ENCODE measurements around the gene BLVRA. TPM values are rescaled to one million over a fixed set of nuclear protein-coding genes. Genes with fewer than 3 reads are reported as not detected.

The BLVRA gene
- total and polyA plus RNA-seq, 10 of the 15 experiments (the other 5 are each of a cell fraction or from before 2014, with no cell fraction given): 63.3 to 198 (median 102) TPM

GRCh38 chr7:43735802-43736603 lies 22.5 kb upstream of the BLVRA start (continued):
- no peak for TF ChIP-seq SIX5 (IDR thresholded peaks at IDR 0.05; ENCODE audit: low read depth, low read length, severe bottlenecking)
- TF ChIP-seq RAD21 (IDR thresholded peaks at IDR 0.05; ENCODE audit: insufficient read depth, low read depth, low read length): 0 out of 2 replicates have a peak, but pooled peaks have one; percentile 1
- TF ChIP-seq NFXL1 (IDR thresholded peaks at IDR 0.05; ENCODE audit: borderline replicate concordance): no peak
- peak; percentile 67 to 81; a peak in 3 of 4 replicates for TF ChIP-seq EP300 (IDR thresholded peaks at IDR 0.05; ENCODE audit: borderline replicate concordance in 1 of 2, control insufficient read depth in 1 of 2, low read depth in 2 of 2, low read length in 2 of 2)
- no peak for TF ChIP-seq ZBTB40 (IDR thresholded peaks at IDR 0.05; ENCODE audit: borderline replicate concordance)
- no peak for TF ChIP-seq POLR2AphosphoS2 (IDR thresholded peaks at IDR 0.05; ENCODE audit: low read depth, low read length)
- TF ChIP-seq IKZF2 (IDR thresholded peaks at IDR 0.05): peak; percentile 94 to 96
- no peak for TF ChIP-seq ZNF274 (IDR thresholded peaks at IDR 0.05; ENCODE audit: insufficient read depth, insufficient read length)
- peak; percentile 26; the same call in 1 of the 2 replicates for TF ChIP-seq CREB1 (IDR thresholded peaks at IDR 0.05; ENCODE audit: low read depth)
- TF ChIP-seq ZNF217 (IDR thresholded peaks at IDR 0.05): peak; percentile 93; the same call in 1 of the 2 replicates
- TF ChIP-seq PKNOX1 (IDR thresholded peaks at IDR 0.05): peak; percentile 81
- TF ChIP-seq USF1 (IDR thresholded peaks at IDR 0.05; ENCODE audit: borderline replicate concordance, extremely low read length, insufficient read depth, low read depth, low read length): no peak
- no peak for TF ChIP-seq NKRF (conservative IDR thresholded peaks at IDR 0.05)
- TF ChIP-seq SMAD1 (IDR thresholded peaks at IDR 0.05; ENCODE audit: low read depth, partially characterized antibody): no peak
- TF ChIP-seq CBX3 (IDR thresholded peaks at IDR 0.05; ENCODE audit: borderline replicate concordance, low read depth): no peak
- TF ChIP-seq IKZF1 (conservative IDR thresholded peaks at IDR 0.05): peak; percentile 95
- TF ChIP-seq KLF5 (IDR thresholded peaks at IDR 0.05; ENCODE audit: partially characterized antibody): no peak
- TF ChIP-seq ESRRA (IDR thresholded peaks at IDR 0.05; ENCODE audit: low read length): no peak
- TF ChIP-seq RCOR1 (conservative IDR thresholded peaks at IDR 0.05; ENCODE audit: low read depth, low read length): no peak
- no peak for TF ChIP-seq RAD51 (IDR thresholded peaks at IDR 0.05)
- TF ChIP-seq CHD2 (IDR thresholded peaks at IDR 0.05; ENCODE audit: borderline replicate concordance, low read depth, low read length): no peak

Measured in GM12878 (cell line).